ENCODE data around the gene KIF25.

DNA sequence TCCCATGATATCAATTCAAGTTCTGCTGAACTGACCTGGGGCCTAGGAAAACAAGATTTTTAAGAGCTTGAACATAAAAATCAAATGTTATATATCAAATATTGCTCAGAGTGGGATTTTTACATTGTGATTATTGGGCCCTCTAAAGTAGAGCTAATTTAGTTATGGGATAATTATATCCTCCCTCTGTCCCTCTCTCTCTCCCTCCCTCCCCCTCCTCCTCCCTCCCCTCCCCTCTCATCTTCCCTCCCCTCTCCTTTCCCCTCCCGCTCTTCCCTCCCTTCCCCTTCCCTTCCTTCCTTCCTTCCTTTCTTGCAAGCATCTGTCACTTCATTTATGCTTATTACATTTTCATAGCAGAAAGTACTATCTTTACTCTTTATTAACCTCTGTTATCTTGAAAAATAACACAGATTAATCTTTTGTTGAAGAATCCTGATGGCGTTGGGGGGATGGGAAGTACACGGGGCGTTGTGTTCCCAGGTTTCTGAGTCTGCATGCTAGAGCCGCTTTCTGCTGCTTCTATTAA, 32.8 kb downstream of the KIF25 start:
- TF ChIP-seq CTCF (IDR thresholded peaks at IDR 0.05; ENCODE audit: insufficient read depth, low read length, poor library complexity, severe bottlenecking) (no peak), EZH2phosphoT487 (conservative IDR thresholded peaks at IDR 0.05; ENCODE audit: low read length) (no peak)

All from SU-DHL-6 (cell line).